PC-3 (cell line): ENCODE results near the gene FMO3. TPM values are rescaled to one million over a fixed set of nuclear protein-coding genes. Genes with fewer than 3 reads are reported as not detected.

Source experiments
- ATAC-seq: fragments of 200-7000 bp; cut with Tn5 transposase; 2 replicates; pipeline ENCODE4 v1.9.1; 2020; ENCODE audit warnings: mild to moderate bottlenecking, moderate library complexity
- BruUV-seq: library from RNA; stranded (reverse); fragments of 400-500 nt; replicated peaks from 2 replicates; lab custom pipeline; 2021; lab: Mats Ljungman, UMichigan
- CTCF ChIA-PET: fragments of 300-600 bp; sonication (Branson Sonifier 250); formaldehyde crosslinking; loops from one replicate; lab custom pipeline; 2022; ENCODE audit warnings: antibody characterized with exemption; lab: Charles Lee
- POLR2A ChIA-PET: fragments of 300-600 bp; sonication (Branson Sonifier 250); formaldehyde crosslinking; loops from one replicate; lab custom pipeline; 2022; ENCODE audit warnings: antibody characterized with exemption; ENCODE audit not compliant: unreplicated experiment; lab: Charles Lee
- DNase-seq: peaks from one replicate; pipeline ENCODE4 v3.0.0-alpha.2; 2015
- H2AFZ ChIP-seq: fragments of 300-600 bp; sonication (generic); 2 replicates; pipeline ENCODE4 v1.6.0; 2016; ENCODE audit warnings: antibody characterized with exemption, low read length
- H3F3A ChIP-seq: fragments of 300-600 bp; sonication (generic); one replicate; pipeline ENCODE4 v1.6.0; 2017; ENCODE audit warnings: antibody characterized with exemption, low read length, control low read depth, mild to moderate bottlenecking; ENCODE audit not compliant: unreplicated experiment
- H3K27ac ChIP-seq: fragments of 300-600 bp; sonication (generic); 2 replicates; pipeline ENCODE4 v1.5.1; 2016; ENCODE audit warnings: mild to moderate bottlenecking, low read length
- H3K27me3 ChIP-seq: fragments of 300-600 bp; sonication (generic); 2 replicates; pipeline ENCODE4 v1.6.1; 2016; ENCODE audit warnings: low read length, mixed read lengths
- H3K36me3 ChIP-seq: fragments of 300-600 bp; sonication (generic); 2 replicates; pipeline ENCODE4 v1.6.1; 2016; ENCODE audit warnings: low read depth, mixed run types, low read length, mixed read lengths
- H3K4me1 ChIP-seq: fragments of 300-600 bp; sonication (generic); 2 replicates; pipeline ENCODE4 v1.5.1; 2016; ENCODE audit warnings: low read length; ENCODE audit not compliant: insufficient read depth
- H3K4me2 ChIP-seq: fragments of 300-600 bp; sonication (generic); 2 replicates; pipeline ENCODE4 v1.6.0; 2016; ENCODE audit warnings: low read length
- H3K4me3 ChIP-seq: fragments of 300-600 bp; sonication (generic); 2 replicates; pipeline ENCODE4 v1.5.1; 2016; ENCODE audit warnings: mild to moderate bottlenecking, low read length, mixed read lengths
- H3K79me2 ChIP-seq: fragments of 300-600 bp; sonication (generic); 2 replicates; pipeline ENCODE4 v1.6.1; 2017; ENCODE audit warnings: low read length, mixed read lengths
- H3K9ac ChIP-seq: fragments of 300-600 bp; sonication (generic); 2 replicates; pipeline ENCODE4 v1.6.0; 2016; ENCODE audit warnings: mild to moderate bottlenecking, low read length
- H3K9me2 ChIP-seq: fragments of 300-600 bp; sonication (generic); replicated peaks from 2 replicates; pipeline ENCODE4 v1.6.1; 2016; ENCODE audit warnings: mixed run types, low read length, mixed read lengths
- H3K9me3 ChIP-seq: fragments of 300-600 bp; sonication (generic); 2 replicates; pipeline ENCODE4 v1.6.1; 2016; ENCODE audit warnings: low read length, mixed read lengths
- H4K20me1 ChIP-seq: fragments of 300-600 bp; sonication (generic); 2 replicates; pipeline ENCODE4 v1.6.1; 2016; ENCODE audit warnings: low read length, mixed read lengths
- EZH2 ChIP-seq: fragments of 300-600 bp; sonication (generic); IDR thresholded peaks from one replicate; pipeline ENCODE4 v1.6.1; 2017; ENCODE audit warnings: antibody characterized with exemption, mild to moderate bottlenecking, low read length; ENCODE audit not compliant: unreplicated experiment
- EZH2phosphoT487 ChIP-seq: fragments of 300-600 bp; sonication (generic); IDR thresholded peaks from 2 replicates; pipeline ENCODE4 v1.6.1; 2018; ENCODE audit warnings: mild to moderate bottlenecking, antibody characterized with exemption, low read length, borderline replicate concordance
- intact Hi-C: fragments of 100-400 bp; cut with micrococcal nuclease; formaldehyde crosslinking; loops from 2 replicates; pipeline ENCODE4 v1.9.0; 2023
- total RNA-seq: library from RNA; depleted of rRNA; stranded (reverse); fragments of >200 nt; gene quantifications from 2 replicates; pipeline ENCODE4 v1.2.3, GENCODE V29; 2014
- TF ChIP-seq, protein P1 (sequence below): fragments of 300-600 bp; sonication (generic); conservative IDR thresholded peaks from 2 replicates; pipeline ENCODE4 v1.5.1; 2017; ENCODE audit warnings: antibody characterized with exemption, low read depth, mild to moderate bottlenecking, low read length

Gene FMO3
- total RNA-seq, 1 experiment from 2014 or later: not detected

- TF ChIP-seq, protein P1, sequence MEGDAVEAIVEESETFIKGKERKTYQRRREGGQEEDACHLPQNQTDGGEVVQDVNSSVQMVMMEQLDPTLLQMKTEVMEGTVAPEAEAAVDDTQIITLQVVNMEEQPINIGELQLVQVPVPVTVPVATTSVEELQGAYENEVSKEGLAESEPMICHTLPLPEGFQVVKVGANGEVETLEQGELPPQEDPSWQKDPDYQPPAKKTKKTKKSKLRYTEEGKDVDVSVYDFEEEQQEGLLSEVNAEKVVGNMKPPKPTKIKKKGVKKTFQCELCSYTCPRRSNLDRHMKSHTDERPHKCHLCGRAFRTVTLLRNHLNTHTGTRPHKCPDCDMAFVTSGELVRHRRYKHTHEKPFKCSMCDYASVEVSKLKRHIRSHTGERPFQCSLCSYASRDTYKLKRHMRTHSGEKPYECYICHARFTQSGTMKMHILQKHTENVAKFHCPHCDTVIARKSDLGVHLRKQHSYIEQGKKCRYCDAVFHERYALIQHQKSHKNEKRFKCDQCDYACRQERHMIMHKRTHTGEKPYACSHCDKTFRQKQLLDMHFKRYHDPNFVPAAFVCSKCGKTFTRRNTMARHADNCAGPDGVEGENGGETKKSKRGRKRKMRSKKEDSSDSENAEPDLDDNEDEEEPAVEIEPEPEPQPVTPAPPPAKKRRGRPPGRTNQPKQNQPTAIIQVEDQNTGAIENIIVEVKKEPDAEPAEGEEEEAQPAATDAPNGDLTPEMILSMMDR: no peak
- TF ChIP-seq EZH2: no peak
- no peak for TF ChIP-seq EZH2phosphoT487
- intact Hi-C loops: no loop called here
- Histone ChIP-seq H3K9me3 (no peaks in the 10 kb centered on the region; the same call in 1 of the 2 replicates), H3F3A (no peaks in the 10 kb centered on the region), H3K4me1 (no peaks in the 10 kb centered on the region), H3K27ac (no peak overlapping the region), H3K27me3 (peaks cover 34% of the 10 kb centered on the region; the same call in 1 of the 2 replicates), H3K79me2 (no peaks in the 10 kb centered on the region), H4K20me1 (no peaks in the 10 kb centered on the region), H3K4me2 (no peak overlapping the region), H3K9ac (no peak overlapping the region), H2AFZ (no peak overlapping the region), H3K4me3 (no peak overlapping the region), H3K36me3 (no peaks in the 10 kb centered on the region), H3K9me2 (no peaks in the 10 kb centered on the region)
- DNase-seq: no peak
- ATAC-seq: no peak
- CTCF ChIA-PET: no interaction called here
- POLR2A ChIA-PET: no interaction called here
- no TSS peak for BruUV-seq
Measured at GRCh38 chr1:171126504-171126903, 35.8 kb downstream of the FMO3 start.

DNA sequence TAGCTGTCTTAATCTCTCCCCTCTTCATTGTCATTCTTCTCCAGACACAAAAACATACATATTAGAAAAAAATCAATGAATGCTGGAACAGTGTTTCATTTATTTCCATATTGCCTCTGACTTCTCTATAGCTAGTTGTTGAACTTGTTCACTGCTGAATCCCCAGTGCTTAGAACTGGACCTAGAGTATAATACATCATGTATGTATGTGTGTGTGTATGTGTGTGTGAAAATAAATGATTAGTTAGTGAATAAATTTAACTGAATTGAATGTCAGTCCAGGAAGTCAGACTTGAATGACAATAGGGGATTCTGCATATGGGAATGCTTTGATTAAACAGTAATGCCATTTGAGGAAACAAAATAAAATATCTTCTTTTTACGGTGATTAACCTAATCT lies 36.4 kb downstream of the FMO3 start:
- Histone ChIP-seq H3K4me2 (no peak overlapping the region), H3K27me3 (peaks cover 32% of the 10 kb centered on the region; the same call in 1 of the 2 replicates), H3K9me2 (no peaks in the 10 kb centered on the region), H3K36me3 (no peaks in the 10 kb centered on the region), H3K9ac (no peak overlapping the region), H2AFZ (no peak overlapping the region), H3K9me3 (no peaks in the 10 kb centered on the region; the same call in 1 of the 2 replicates), H3K27ac (no peak overlapping the region), H3K4me1 (no peaks in the 10 kb centered on the region), H3K4me3 (no peak overlapping the region), H4K20me1 (no peaks in the 10 kb centered on the region), H3F3A (no peaks in the 10 kb centered on the region), H3K79me2 (no peaks in the 10 kb centered on the region)
- no peak for ATAC-seq
- no TSS peak for BruUV-seq
- DNase-seq: no peak
- ChIA-PET POLR2A (no interaction called here), CTCF (no interaction called here)
- no peak for TF ChIP-seq EZH2
- no peak for TF ChIP-seq EZH2phosphoT487
- TF ChIP-seq, protein P1: no peak
- intact Hi-C loops: no loop called here

DNA sequence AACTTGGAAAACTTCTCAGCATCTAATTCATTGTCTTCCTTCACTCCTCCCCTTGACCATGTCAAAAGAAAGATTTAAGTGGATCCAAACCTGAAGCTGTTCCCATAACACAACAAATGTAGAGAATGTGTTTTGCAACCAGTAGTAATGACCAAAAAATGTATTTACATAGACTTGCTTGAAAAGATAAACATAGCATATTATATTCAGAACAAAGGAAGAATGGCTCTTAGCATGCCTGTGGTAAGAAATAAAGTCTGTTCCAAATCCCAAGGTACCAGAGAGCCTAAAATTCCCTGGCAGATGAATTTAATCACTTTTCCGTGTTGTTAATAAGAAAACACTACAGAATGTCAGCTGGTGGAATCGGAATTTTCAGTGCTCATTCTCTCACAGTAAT lies 36.8 kb downstream of the FMO3 start:
- H3K27ac ChIP-seq: no peak overlapping the region
- no peaks in the 10 kb centered on the region for H3K36me3 ChIP-seq
- no peak overlapping the region for H3K4me3 ChIP-seq
- no peaks in the 10 kb centered on the region for H4K20me1 ChIP-seq
- BruUV-seq: no TSS peak
- POLR2A ChIA-PET: no interaction called here
- ATAC-seq (no peak), DNase-seq (no peak)
- no peaks in the 10 kb centered on the region for H3K9me2 ChIP-seq
- CTCF ChIA-PET: no interaction called here
- TF ChIP-seq EZH2: no peak
- TF ChIP-seq EZH2phosphoT487: no peak
- TF ChIP-seq, protein P1: no peak
- H3K4me2 ChIP-seq: no peak overlapping the region
- H3K9me3 ChIP-seq: no peaks in the 10 kb centered on the region; the same call in 1 of the 2 replicates
- H2AFZ ChIP-seq: no peak overlapping the region
- H3K9ac ChIP-seq: no peak overlapping the region
- intact Hi-C loops: no loop called here
- H3K79me2 ChIP-seq: no peaks in the 10 kb centered on the region
- peaks cover 34% of the 10 kb centered on the region; the same call in 1 of the 2 replicates for H3K27me3 ChIP-seq
- no peaks in the 10 kb centered on the region for H3F3A ChIP-seq
- no peaks in the 10 kb centered on the region for H3K4me1 ChIP-seq
